D341Med (cell line): Measurements from ENCODE around the gene RAP1GAP2.

Source experiments
- DNase-seq: peaks from one replicate; pipeline ENCODE4 v3.0.0; 2012; ENCODE audit warnings: low spot score

Gene RAP1GAP2

GRCh38 chr17:2911035-2911754 is 115.0 kb downstream of the RAP1GAP2 start:
- no peak for DNase-seq

- DNase-seq: no peak
Observed at GRCh38 chr17:2911755-2912111, 115.5 kb downstream of the RAP1GAP2 start.

GRCh38 chr17:2912754-2913153 is 116.5 kb downstream of the RAP1GAP2 start:
- DNase-seq: no peak

- DNase-seq: no peak
Observed at GRCh38 chr17:2916461-2916860, 120.2 kb downstream of the RAP1GAP2 start.

GRCh38 chr17:2921443-2921842 is 125.2 kb downstream of the RAP1GAP2 start:
- no peak for DNase-seq

- no peak for DNase-seq
Observed at GRCh38 chr17:2924211-2924610, 128.0 kb downstream of the RAP1GAP2 start.

GRCh38 chr17:2925011-2925410 is 128.8 kb downstream of the RAP1GAP2 start:
- no peak for DNase-seq

- no peak for DNase-seq
Observed at GRCh38 chr17:2926019-2926650, 129.9 kb downstream of the RAP1GAP2 start.

- peak; percentile 69 for DNase-seq
Observed at GRCh38 chr17:2928294-2928890, 132.2 kb downstream of the RAP1GAP2 start.

GRCh38 chr17:2929881-2930533 is 133.8 kb downstream of the RAP1GAP2 start:
- peak; percentile 73 for DNase-seq

- DNase-seq: no peak
Observed at GRCh38 chr17:2931876-2932275, 135.6 kb downstream of the RAP1GAP2 start.

GRCh38 chr17:2932946-2933345 is 136.7 kb downstream of the RAP1GAP2 start:
- DNase-seq: no peak

- no peak for DNase-seq
Observed at GRCh38 chr17:2933606-2934005, 137.4 kb downstream of the RAP1GAP2 start.

- no peak for DNase-seq
Observed at GRCh38 chr17:2935632-2936031, 139.4 kb downstream of the RAP1GAP2 start.

GRCh38 chr17:2936351-2936750 is 140.1 kb downstream of the RAP1GAP2 start:
- DNase-seq: no peak

GRCh38 chr17:2936771-2937321 is 140.6 kb downstream of the RAP1GAP2 start:
- DNase-seq: no peak

- DNase-seq: no peak
Observed at GRCh38 chr17:2937331-2938003, 141.2 kb downstream of the RAP1GAP2 start.

GRCh38 chr17:2939714-2940351 is 143.6 kb downstream of the RAP1GAP2 start:
- DNase-seq: no peak

- no peak for DNase-seq
Observed at GRCh38 chr17:2940352-2940751, 144.1 kb downstream of the RAP1GAP2 start.

- DNase-seq: no peak
Observed at GRCh38 chr17:2943981-2944380, 147.7 kb downstream of the RAP1GAP2 start.

GRCh38 chr17:2945299-2945698 is 149.1 kb downstream of the RAP1GAP2 start:
- DNase-seq: no peak

- no peak for DNase-seq
Observed at GRCh38 chr17:2946144-2946543, 149.9 kb downstream of the RAP1GAP2 start.
